GM23338 (cell line): ENCODE results near the gene RPF1. TPM values are rescaled to one million over a fixed set of nuclear protein-coding genes. Genes with fewer than 3 reads are reported as not detected.

Experiments
- ATAC-seq: fragments of 200-7000 bp; cut with Tn5 transposase; 3 replicates; pipeline ENCODE4 v1.9.1; 2020
- DNase-seq: peaks from one replicate; pipeline ENCODE4 v3.0.0-alpha.2; 2015; ENCODE audit warnings: low spot score
- H2AFZ ChIP-seq: fragments of 200-600 bp; sonication (generic); 2 replicates; pipeline ENCODE4 v1.8.0; 2016; ENCODE audit warnings: antibody characterized with exemption, mild to moderate bottlenecking, moderate library complexity
- H3F3A ChIP-seq: fragments of 200-600 bp; sonication (generic); replicated peaks from 2 replicates; pipeline ENCODE4 v1.8.0; 2017; ENCODE audit warnings: antibody characterized with exemption, mixed run types, low read depth
- H3K27ac ChIP-seq: fragments of 200-600 bp; sonication (generic); 2 replicates; pipeline ENCODE4 v1.6.1; 2016; ENCODE audit warnings: low read depth
- H3K27me3 ChIP-seq: fragments of 200-600 bp; sonication (generic); 2 replicates; pipeline ENCODE4 v1.8.0; 2016; ENCODE audit warnings: mild to moderate bottlenecking, mixed run types, moderate library complexity; ENCODE audit not compliant: insufficient read depth
- H3K36me3 ChIP-seq: fragments of 200-600 bp; sonication (generic); 2 replicates; pipeline ENCODE4 v1.8.0; 2016; ENCODE audit warnings: mild to moderate bottlenecking; ENCODE audit not compliant: insufficient read depth
- H3K4me1 ChIP-seq: fragments of 200-600 bp; sonication (generic); 2 replicates; pipeline ENCODE4 v1.8.0; 2016; ENCODE audit warnings: mild to moderate bottlenecking, moderate library complexity; ENCODE audit not compliant: insufficient read depth
- H3K4me2 ChIP-seq: fragments of 200-600 bp; sonication (generic); 2 replicates; pipeline ENCODE4 v1.7.1; 2017; ENCODE audit warnings: mixed run types
- H3K4me3 ChIP-seq: fragments of 200-600 bp; sonication (generic); 2 replicates; pipeline ENCODE4 v1.6.1; 2016; ENCODE audit warnings: mixed run types
- H3K79me2 ChIP-seq: fragments of 200-600 bp; sonication (generic); replicated peaks from 2 replicates; pipeline ENCODE4 v1.8.0; 2017; ENCODE audit warnings: mild to moderate bottlenecking; ENCODE audit not compliant: insufficient read depth
- H3K9me2 ChIP-seq: fragments of 200-600 bp; sonication (generic); 2 replicates; pipeline ENCODE4 v1.8.0; 2017; ENCODE audit not compliant: insufficient read depth
- H4K20me1 ChIP-seq: fragments of 200-600 bp; sonication (generic); replicated peaks from 2 replicates; pipeline ENCODE4 v1.8.0; 2017; ENCODE audit warnings: mild to moderate bottlenecking; ENCODE audit not compliant: insufficient read depth
- H3K27ac Mint-ChIP-seq: 2 replicates; pipeline ENCODE4 v1.8.0; 2020; ENCODE audit warnings: inconsistent platforms, mild to moderate bottlenecking, moderate library complexity, mixed read lengths
- H3K27me3 Mint-ChIP-seq: 3 replicates; pipeline ENCODE4 v1.8.0; 2022; ENCODE audit warnings: low read depth, mild to moderate bottlenecking, moderate library complexity, mixed read lengths, inconsistent platforms; ENCODE audit not compliant: insufficient read depth, poor library complexity
- H3K36me3 Mint-ChIP-seq: 3 replicates; pipeline ENCODE4 v1.8.0; 2021; ENCODE audit warnings: low read depth, mild to moderate bottlenecking, inconsistent platforms, moderate library complexity, mixed read lengths
- H3K4me1 Mint-ChIP-seq: 3 replicates; pipeline ENCODE4 v1.8.0; 2020; ENCODE audit warnings: mild to moderate bottlenecking, inconsistent platforms, mixed read lengths
- H3K4me3 Mint-ChIP-seq: 3 replicates; pipeline ENCODE4 v1.8.0; 2021; ENCODE audit warnings: moderate library complexity, mild to moderate bottlenecking, inconsistent platforms, mixed read lengths
- H3K9me3 Mint-ChIP-seq: 3 replicates; pipeline ENCODE4 v1.8.0; 2020; ENCODE audit warnings: moderate library complexity, mild to moderate bottlenecking, inconsistent platforms, mixed read lengths
- CREB1 ChIP-seq: fragments of 250-450 bp; sonication (Bioruptor Pico); IDR thresholded peaks from 2 replicates; pipeline ENCODE4 v1.5.0; 2020; ENCODE audit warnings: low read depth, mild to moderate bottlenecking, moderate library complexity
- CTCF ChIP-seq, 2 experiments: fragments of 200-600 bp in 1 of 2; sonication (generic) in 1 of 2; conservative IDR thresholded peaks; 2 replicates each; pipeline versions ENCODE4 v1.5.1 to v1.6.1; 2016 to 2017; ENCODE audit warnings: antibody characterized with exemption in 2 of 2, low read depth in 2 of 2, mild to moderate bottlenecking in 2 of 2, moderate library complexity in 1 of 2
- EZH2 ChIP-seq: fragments of 200-600 bp; sonication (generic); IDR thresholded peaks from one replicate; pipeline ENCODE4 v1.8.0; 2017; ENCODE audit warnings: antibody characterized with exemption, mild to moderate bottlenecking, low read depth; ENCODE audit not compliant: unreplicated experiment
- EZH2phosphoT487 ChIP-seq: fragments of 200-600 bp; sonication (generic); IDR thresholded peaks from one replicate; pipeline ENCODE4 v1.8.1; 2018; ENCODE audit warnings: antibody characterized with exemption; ENCODE audit not compliant: unreplicated experiment
- JUNB ChIP-seq: IDR thresholded peaks from one replicate; pipeline ENCODE4 v1.6.1; 2016; ENCODE audit warnings: antibody characterized with exemption; ENCODE audit not compliant: unreplicated experiment
- NANOG ChIP-seq: IDR thresholded peaks from 2 replicates; pipeline ENCODE4 v1.6.1; 2016; ENCODE audit warnings: antibody characterized with exemption, borderline replicate concordance
- POLR2AphosphoS5 ChIP-seq: IDR thresholded peaks from 2 replicates; pipeline ENCODE4 v1.6.1; 2016; ENCODE audit warnings: antibody characterized with exemption, low read depth
- STAT1 ChIP-seq: IDR thresholded peaks from one replicate; pipeline ENCODE4 v1.6.1; 2016; ENCODE audit warnings: antibody characterized with exemption; ENCODE audit not compliant: unreplicated experiment
- ZNF114 ChIP-seq: fragments of 250-450 bp; sonication (Bioruptor Pico); IDR thresholded peaks from 2 replicates; pipeline ENCODE4 v1.5.0; 2020; ENCODE audit warnings: mild to moderate bottlenecking, moderate library complexity
- ZNF331 ChIP-seq: fragments of 250-450 bp; sonication (Bioruptor Pico); IDR thresholded peaks from 2 replicates; pipeline ENCODE4 v1.5.0; 2020; ENCODE audit warnings: low read depth, mild to moderate bottlenecking, moderate library complexity
- polyA plus RNA-seq: library from polyadenylated mRNA; unstranded; fragments of >200 nt; fragmentation: Nextera tagmentation; extraction: Ambion mirVana; gene quantifications from 2 replicates; pipeline ENCODE4 v1.2.1, GENCODE V29; 2016
- total RNA-seq: library from RNA; depleted of rRNA; stranded (reverse); fragments of >200 nt; shearing (Covaris generic); gene quantifications from 2 replicates; pipeline ENCODE4 v1.2.3, GENCODE V29; 2014
- TF ChIP-seq, protein P1 (sequence below): fragments of 250-450 bp; sonication (Bioruptor Pico); IDR thresholded peaks from 2 replicates; pipeline ENCODE4 v1.5.0; 2020; ENCODE audit warnings: mild to moderate bottlenecking, moderate library complexity
- TF ChIP-seq, protein P2 (sequence below): IDR thresholded peaks from 2 replicates; pipeline ENCODE4 v1.6.1; 2016; ENCODE audit warnings: antibody characterized with exemption
- TF ChIP-seq, protein P3 (sequence below): IDR thresholded peaks from one replicate; pipeline ENCODE4 v1.6.1; 2018; ENCODE audit warnings: antibody characterized with exemption; ENCODE audit not compliant: unreplicated experiment

Gene RPF1
- total and polyA plus RNA-seq, 2 experiments from 2014 or later = 56.4 to 57.1 TPM

GRCh38 chr1:84450910-84451309, 28.2 kb upstream of the RPF1 start:
- DNase-seq = no peak
- no peaks in the 10 kb centered on the region for H3K36me3 Mint-ChIP-seq
- H3K4me1 ChIP-seq = no peaks in the 10 kb centered on the region
- no peak overlapping the region for H3K27ac Mint-ChIP-seq
- H3K4me1 Mint-ChIP-seq = no peaks in the 10 kb centered on the region
- no peaks in the 10 kb centered on the region for H3K9me2 ChIP-seq
- no peaks in the 10 kb centered on the region for H3K9me3 Mint-ChIP-seq
- no peak overlapping the region for H3K4me3 Mint-ChIP-seq
- TF ChIP-seq CREB1 (CRISPR knock-in tag) = no peak
- no peak for TF ChIP-seq EZH2phosphoT487
- no peak for TF ChIP-seq CTCF (conservative IDR thresholded peaks at IDR 0.05; ENCODE audit: low read depth in 2 of 2)
- TF ChIP-seq, protein P1, sequence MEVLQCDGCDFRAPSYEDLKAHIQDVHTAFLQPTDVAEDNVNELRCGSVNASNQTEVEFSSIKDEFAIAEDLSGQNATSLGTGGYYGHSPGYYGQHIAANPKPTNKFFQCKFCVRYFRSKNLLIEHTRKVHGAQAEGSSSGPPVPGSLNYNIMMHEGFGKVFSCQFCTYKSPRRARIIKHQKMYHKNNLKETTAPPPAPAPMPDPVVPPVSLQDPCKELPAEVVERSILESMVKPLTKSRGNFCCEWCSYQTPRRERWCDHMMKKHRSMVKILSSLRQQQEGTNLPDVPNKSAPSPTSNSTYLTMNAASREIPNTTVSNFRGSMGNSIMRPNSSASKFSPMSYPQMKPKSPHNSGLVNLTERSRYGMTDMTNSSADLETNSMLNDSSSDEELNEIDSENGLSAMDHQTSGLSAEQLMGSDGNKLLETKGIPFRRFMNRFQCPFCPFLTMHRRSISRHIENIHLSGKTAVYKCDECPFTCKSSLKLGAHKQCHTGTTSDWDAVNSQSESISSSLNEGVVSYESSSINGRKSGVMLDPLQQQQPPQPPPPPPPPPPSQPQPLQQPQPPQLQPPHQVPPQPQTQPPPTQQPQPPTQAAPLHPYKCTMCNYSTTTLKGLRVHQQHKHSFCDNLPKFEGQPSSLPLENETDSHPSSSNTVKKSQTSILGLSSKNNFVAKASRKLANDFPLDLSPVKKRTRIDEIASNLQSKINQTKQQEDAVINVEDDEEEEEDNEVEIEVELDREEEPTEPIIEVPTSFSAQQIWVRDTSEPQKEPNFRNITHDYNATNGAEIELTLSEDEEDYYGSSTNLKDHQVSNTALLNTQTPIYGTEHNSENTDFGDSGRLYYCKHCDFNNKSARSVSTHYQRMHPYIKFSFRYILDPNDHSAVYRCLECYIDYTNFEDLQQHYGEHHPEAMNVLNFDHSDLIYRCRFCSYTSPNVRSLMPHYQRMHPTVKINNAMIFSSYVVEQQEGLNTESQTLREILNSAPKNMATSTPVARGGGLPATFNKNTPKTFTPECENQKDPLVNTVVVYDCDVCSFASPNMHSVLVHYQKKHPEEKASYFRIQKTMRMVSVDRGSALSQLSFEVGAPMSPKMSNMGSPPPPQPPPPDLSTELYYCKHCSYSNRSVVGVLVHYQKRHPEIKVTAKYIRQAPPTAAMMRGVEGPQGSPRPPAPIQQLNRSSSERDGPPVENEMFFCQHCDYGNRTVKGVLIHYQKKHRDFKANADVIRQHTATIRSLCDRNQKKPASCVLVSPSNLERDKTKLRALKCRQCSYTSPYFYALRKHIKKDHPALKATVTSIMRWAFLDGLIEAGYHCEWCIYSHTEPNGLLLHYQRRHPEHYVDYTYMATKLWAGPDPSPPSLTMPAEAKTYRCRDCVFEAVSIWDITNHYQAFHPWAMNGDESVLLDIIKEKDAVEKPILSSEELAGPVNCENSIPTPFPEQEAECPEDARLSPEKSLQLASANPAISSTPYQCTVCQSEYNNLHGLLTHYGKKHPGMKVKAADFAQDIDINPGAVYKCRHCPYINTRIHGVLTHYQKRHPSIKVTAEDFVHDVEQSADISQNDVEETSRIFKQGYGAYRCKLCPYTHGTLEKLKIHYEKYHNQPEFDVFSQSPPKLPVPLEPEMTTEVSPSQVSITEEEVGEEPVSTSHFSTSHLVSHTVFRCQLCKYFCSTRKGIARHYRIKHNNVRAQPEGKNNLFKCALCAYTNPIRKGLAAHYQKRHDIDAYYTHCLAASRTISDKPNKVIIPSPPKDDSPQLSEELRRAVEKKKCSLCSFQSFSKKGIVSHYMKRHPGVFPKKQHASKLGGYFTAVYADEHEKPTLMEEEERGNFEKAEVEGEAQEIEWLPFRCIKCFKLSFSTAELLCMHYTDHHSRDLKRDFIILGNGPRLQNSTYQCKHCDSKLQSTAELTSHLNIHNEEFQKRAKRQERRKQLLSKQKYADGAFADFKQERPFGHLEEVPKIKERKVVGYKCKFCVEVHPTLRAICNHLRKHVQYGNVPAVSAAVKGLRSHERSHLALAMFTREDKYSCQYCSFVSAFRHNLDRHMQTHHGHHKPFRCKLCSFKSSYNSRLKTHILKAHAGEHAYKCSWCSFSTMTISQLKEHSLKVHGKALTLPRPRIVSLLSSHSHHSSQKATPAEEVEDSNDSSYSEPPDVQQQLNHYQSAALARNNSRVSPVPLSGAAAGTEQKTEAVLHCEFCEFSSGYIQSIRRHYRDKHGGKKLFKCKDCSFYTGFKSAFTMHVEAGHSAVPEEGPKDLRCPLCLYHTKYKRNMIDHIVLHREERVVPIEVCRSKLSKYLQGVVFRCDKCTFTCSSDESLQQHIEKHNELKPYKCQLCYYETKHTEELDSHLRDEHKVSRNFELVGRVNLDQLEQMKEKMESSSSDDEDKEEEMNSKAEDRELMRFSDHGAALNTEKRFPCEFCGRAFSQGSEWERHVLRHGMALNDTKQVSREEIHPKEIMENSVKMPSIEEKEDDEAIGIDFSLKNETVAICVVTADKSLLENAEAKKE (CRISPR knock-in tag) = no peak
- TF ChIP-seq, protein P2, sequence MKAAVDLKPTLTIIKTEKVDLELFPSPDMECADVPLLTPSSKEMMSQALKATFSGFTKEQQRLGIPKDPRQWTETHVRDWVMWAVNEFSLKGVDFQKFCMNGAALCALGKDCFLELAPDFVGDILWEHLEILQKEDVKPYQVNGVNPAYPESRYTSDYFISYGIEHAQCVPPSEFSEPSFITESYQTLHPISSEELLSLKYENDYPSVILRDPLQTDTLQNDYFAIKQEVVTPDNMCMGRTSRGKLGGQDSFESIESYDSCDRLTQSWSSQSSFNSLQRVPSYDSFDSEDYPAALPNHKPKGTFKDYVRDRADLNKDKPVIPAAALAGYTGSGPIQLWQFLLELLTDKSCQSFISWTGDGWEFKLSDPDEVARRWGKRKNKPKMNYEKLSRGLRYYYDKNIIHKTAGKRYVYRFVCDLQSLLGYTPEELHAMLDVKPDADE = no peak
- TF ChIP-seq EZH2 = no peak
- no peak for TF ChIP-seq NANOG
- TF ChIP-seq ZNF114 = no peak
- TF ChIP-seq, protein P3, sequence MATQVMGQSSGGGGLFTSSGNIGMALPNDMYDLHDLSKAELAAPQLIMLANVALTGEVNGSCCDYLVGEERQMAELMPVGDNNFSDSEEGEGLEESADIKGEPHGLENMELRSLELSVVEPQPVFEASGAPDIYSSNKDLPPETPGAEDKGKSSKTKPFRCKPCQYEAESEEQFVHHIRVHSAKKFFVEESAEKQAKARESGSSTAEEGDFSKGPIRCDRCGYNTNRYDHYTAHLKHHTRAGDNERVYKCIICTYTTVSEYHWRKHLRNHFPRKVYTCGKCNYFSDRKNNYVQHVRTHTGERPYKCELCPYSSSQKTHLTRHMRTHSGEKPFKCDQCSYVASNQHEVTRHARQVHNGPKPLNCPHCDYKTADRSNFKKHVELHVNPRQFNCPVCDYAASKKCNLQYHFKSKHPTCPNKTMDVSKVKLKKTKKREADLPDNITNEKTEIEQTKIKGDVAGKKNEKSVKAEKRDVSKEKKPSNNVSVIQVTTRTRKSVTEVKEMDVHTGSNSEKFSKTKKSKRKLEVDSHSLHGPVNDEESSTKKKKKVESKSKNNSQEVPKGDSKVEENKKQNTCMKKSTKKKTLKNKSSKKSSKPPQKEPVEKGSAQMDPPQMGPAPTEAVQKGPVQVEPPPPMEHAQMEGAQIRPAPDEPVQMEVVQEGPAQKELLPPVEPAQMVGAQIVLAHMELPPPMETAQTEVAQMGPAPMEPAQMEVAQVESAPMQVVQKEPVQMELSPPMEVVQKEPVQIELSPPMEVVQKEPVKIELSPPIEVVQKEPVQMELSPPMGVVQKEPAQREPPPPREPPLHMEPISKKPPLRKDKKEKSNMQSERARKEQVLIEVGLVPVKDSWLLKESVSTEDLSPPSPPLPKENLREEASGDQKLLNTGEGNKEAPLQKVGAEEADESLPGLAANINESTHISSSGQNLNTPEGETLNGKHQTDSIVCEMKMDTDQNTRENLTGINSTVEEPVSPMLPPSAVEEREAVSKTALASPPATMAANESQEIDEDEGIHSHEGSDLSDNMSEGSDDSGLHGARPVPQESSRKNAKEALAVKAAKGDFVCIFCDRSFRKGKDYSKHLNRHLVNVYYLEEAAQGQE = no peak
- TF ChIP-seq POLR2AphosphoS5 = no peak
- no peak for TF ChIP-seq STAT1
- no peak for TF ChIP-seq JUNB
- no peak for TF ChIP-seq ZNF331 (CRISPR knock-in tag)
- no peak overlapping the region for H3K4me2 ChIP-seq
- no peaks in the 10 kb centered on the region for H3K36me3 ChIP-seq
- no peak overlapping the region for H2AFZ ChIP-seq
- ATAC-seq = no peak
- H3K4me3 ChIP-seq = no peak overlapping the region
- H3F3A ChIP-seq = no peaks in the 10 kb centered on the region
- H3K27ac ChIP-seq = no peak overlapping the region
- H4K20me1 ChIP-seq = no peaks in the 10 kb centered on the region
- H3K27me3 ChIP-seq = no peaks in the 10 kb centered on the region
- peaks cover 2% of the 10 kb centered on the region for H3K27me3 Mint-ChIP-seq
- H3K79me2 ChIP-seq = no peaks in the 10 kb centered on the region
